HepG2 (cell line): ENCODE measurements around the gene OR2T8. TPM values are rescaled to one million over a fixed set of nuclear protein-coding genes. Genes with fewer than 3 reads are reported as not detected.

Experiments used
- ATAC-seq: fragments of 200-7000 bp; cut with Tn5 transposase; 3 replicates; pipeline ENCODE4 v1.9.1; 2020; ENCODE audit warnings: mild to moderate bottlenecking, moderate library complexity
- BruUV-seq: library from RNA; stranded (reverse); fragments of 400-500 nt; replicated peaks from 2 replicates; lab custom pipeline; 2021; lab: Mats Ljungman, UMichigan
- CTCF ChIA-PET: fragments of 300-600 bp; formaldehyde crosslinking; extraction: SDS; loops from one replicate; lab custom pipeline; 2021; ENCODE audit warnings: low total read pairs, inconsistent platforms, low intra/inter-chr PET ratio; lab: Yijun Ruan, JAX
- POLR2A ChIA-PET: fragments of 350-600 bp; sonication (Branson Sonifier 250); formaldehyde crosslinking; loops from one replicate; lab custom pipeline; 2020; ENCODE audit warnings: antibody characterized with exemption, inconsistent platforms; lab: Yijun Ruan, JAX
- DNase-seq: peaks from one replicate; pipeline ENCODE4 v3.0.0-alpha.2; 2015; ENCODE audit warnings: low spot score
- FAIRE-seq: peaks from 3 replicates; lab custom pipeline; 2011; peaks lifted over from hg19 to GRCh38; lab: Jason Lieb, UNC
- H2AFZ ChIP-seq: one replicate; pipeline ENCODE4 v1.6.1; 2011; ENCODE audit warnings: low read length, inconsistent platforms
- H3K27ac ChIP-seq: fragments of 300-600 bp; 3 replicates; pipeline ENCODE4 v1.8.0; 2011; ENCODE audit warnings: mixed run types, mild to moderate bottlenecking, mixed read lengths, low read length, inconsistent platforms; ENCODE audit not compliant: insufficient read depth; ENCODE audit errors: extremely low read length
- H3K27me3 ChIP-seq, 2 experiments: fragments of 200-600 bp in 1 of 2; 2 replicates in 1 of 2; 3 replicates in 1 of 2; pipeline versions ENCODE4 v1.6.0 to v1.8.0; 2011; ENCODE audit warnings: low read length in 2 of 2, mild to moderate bottlenecking in 2 of 2, moderate library complexity in 2 of 2, inconsistent platforms in 1 of 2; ENCODE audit not compliant: insufficient read depth in 2 of 2, control insufficient read depth in 1 of 2
- H3K36me3 ChIP-seq, 2 experiments: fragments of 200-600 bp in 1 of 2; replicated peaks in 1 of 2; 2 replicates in 1 of 2; 3 replicates in 1 of 2; pipeline versions ENCODE4 v1.5.1 to v1.8.0; 2011; ENCODE audit warnings: low read length in 2 of 2, inconsistent platforms in 1 of 2; ENCODE audit not compliant: insufficient read depth in 2 of 2, control insufficient read depth in 1 of 2
- H3K4me1 ChIP-seq: 2 replicates; pipeline ENCODE4 v1.5.1; 2012; ENCODE audit warnings: low read length, inconsistent platforms; ENCODE audit not compliant: insufficient read depth
- H3K4me2 ChIP-seq: 2 replicates; pipeline ENCODE4 v1.6.0; 2011; ENCODE audit warnings: low read depth, low read length, inconsistent platforms
- H3K4me3 ChIP-seq, 3 experiments: fragments of 200-600 bp in 1 of 3; sonication (generic), shearing (Covaris generic) in 1 of 3; replicated peaks in 1 of 3; 2 replicates each; pipeline ENCODE4 v1.5.1; 2011 to 2016; ENCODE audit warnings: low read length in 3 of 3, inconsistent platforms in 2 of 3, low read depth in 2 of 3, mild to moderate bottlenecking in 2 of 3, control low read depth in 1 of 3, mixed read lengths in 1 of 3; ENCODE audit not compliant: insufficient read depth in 1 of 3
- H3K79me2 ChIP-seq: one replicate; pipeline ENCODE4 v1.6.1; 2011; ENCODE audit warnings: low read length, inconsistent platforms; ENCODE audit not compliant: insufficient read depth
- H3K9ac ChIP-seq: 2 replicates; pipeline ENCODE4 v1.6.0; 2011; ENCODE audit warnings: mild to moderate bottlenecking, low read depth, low read length, inconsistent platforms; ENCODE audit not compliant: insufficient read depth
- H3K9me3 ChIP-seq: 2 replicates; pipeline ENCODE4 v1.5.1; 2012; ENCODE audit warnings: mild to moderate bottlenecking, low read length
- H4K20me1 ChIP-seq: 2 replicates; pipeline ENCODE4 v1.6.0; 2011; ENCODE audit warnings: inconsistent platforms, mild to moderate bottlenecking, low read length, moderate library complexity; ENCODE audit not compliant: insufficient read depth
- AGO2 ChIP-seq: fragments of 200-400 bp; formaldehyde crosslinking; optimal IDR thresholded peaks from 2 replicates; pipeline ENCODE3; 2017; ENCODE audit warnings: mild to moderate bottlenecking, low read depth, low read length, moderate library complexity
- BATF2 ChIP-seq: sonication (generic); formaldehyde crosslinking; IDR thresholded peaks from 2 replicates; pipeline ENCODE4 v1.8.0; 2022; ENCODE audit warnings: mild to moderate bottlenecking, missing genetic modification reagents, moderate library complexity
- E2F2 ChIP-seq: sonication (generic); formaldehyde crosslinking; IDR thresholded peaks from 2 replicates; pipeline ENCODE4 v1.4.0; 2020; ENCODE audit warnings: missing genetic modification reagents, borderline replicate concordance
- GTF2F1 ChIP-seq: fragments of 150-350 bp; IDR thresholded peaks from 2 replicates; pipeline ENCODE4 v1.6.1; 2014; ENCODE audit warnings: low read length
- KIAA2018 ChIP-seq: sonication (generic); formaldehyde crosslinking; IDR thresholded peaks from 2 replicates; pipeline ENCODE4 v1.5.0; 2020; ENCODE audit warnings: mild to moderate bottlenecking, missing genetic modification reagents, borderline replicate concordance
- LCORL ChIP-seq, 2 experiments: fragments of 450-650 bp in 1 of 2; sonication (generic) in 1 of 2; formaldehyde crosslinking in 1 of 2; IDR thresholded peaks; 2 replicates each; pipeline versions ENCODE4 v1.5.0 to v1.6.1; 2017 to 2020; ENCODE audit warnings: antibody characterized with exemption in 1 of 2, missing genetic modification reagents in 1 of 2
- POLR2A ChIP-seq, 2 experiments: IDR thresholded peaks; 2 replicates each; pipeline ENCODE4 v1.6.1; 2011; ENCODE audit warnings: low read depth in 2 of 2, low read length in 2 of 2, mild to moderate bottlenecking in 1 of 2, moderate library complexity in 1 of 2; ENCODE audit not compliant: insufficient read depth in 1 of 2
- SALL1 ChIP-seq: sonication (generic); formaldehyde crosslinking; IDR thresholded peaks from 2 replicates; pipeline ENCODE4 v1.8.0; 2022; ENCODE audit warnings: mild to moderate bottlenecking, missing genetic modification reagents
- SIX1 ChIP-seq: sonication (generic); formaldehyde crosslinking; IDR thresholded peaks from 2 replicates; pipeline ENCODE4 v1.4.0; 2020; ENCODE audit warnings: missing genetic modification reagents, borderline replicate concordance
- TARDBP ChIP-seq: sonication (generic); formaldehyde crosslinking; IDR thresholded peaks from 2 replicates; pipeline ENCODE4 v1.8.0; 2022; ENCODE audit warnings: mild to moderate bottlenecking, missing genetic modification reagents
- ZSCAN5A ChIP-seq: sonication (generic); formaldehyde crosslinking; IDR thresholded peaks from 2 replicates; pipeline ENCODE4 v1.8.0; 2022; ENCODE audit warnings: mild to moderate bottlenecking, missing genetic modification reagents, borderline replicate concordance
- WGBS: methylation state at CpG from one replicate; pipeline ENCODE4 v1.1.6; 2017; ENCODE audit warnings: low lambda C conversion rate; 5-methylcytosine and 5-hydroxymethylcytosine counted together
- in situ Hi-C: cut with HindIII; loops from 2 replicates; pipeline ENCODE4 v1.10.0; 2017; ENCODE audit warnings: low pct_unique_long_range_greater_than_20kb; ENCODE audit not compliant: extremely low pct_ligation_motif_present
- intact Hi-C: fragments of 100-400 bp; cut with micrococcal nuclease; formaldehyde crosslinking; loops from one replicate; pipeline ENCODE4 v1.10.0; 2022; ENCODE audit not compliant: unreplicated experiment
- polyA plus RNA-seq, 8 experiments: library from polyadenylated mRNA; depleted of rRNA in 3 of 8; stranded (reverse) in 7 of 8; unstranded in 1 of 8; fragments of >200 nt; fragmentation: Illumina TruSeq in 4 of 8; extraction: Trizol in 4 of 8; gene quantifications; 2 replicates each; pipeline versions ENCODE4 v1.2.1 to v1.2.3, GENCODE V29; 2011 to 2016; ENCODE audit warnings: low read depth in 4 of 8, missing spikeins in 1 of 8, mixed read lengths in 1 of 8; ENCODE audit not compliant: insufficient read depth in 1 of 8
- total RNA-seq, 5 experiments: library from RNA; depleted of rRNA; stranded (reverse); fragments of >200 nt; fragmentation: Illumina TruSeq; extraction: Trizol; gene quantifications; 2 replicates each; pipeline ENCODE4 v1.2.3, GENCODE V29; 2016; ENCODE audit warnings: low read depth in 1 of 5

The OR2T8 gene
- total and polyA plus RNA-seq, 2 of the 13 experiments (the other 11 are each of a cell fraction or from before 2014, with no cell fraction given): not detected

DNA sequence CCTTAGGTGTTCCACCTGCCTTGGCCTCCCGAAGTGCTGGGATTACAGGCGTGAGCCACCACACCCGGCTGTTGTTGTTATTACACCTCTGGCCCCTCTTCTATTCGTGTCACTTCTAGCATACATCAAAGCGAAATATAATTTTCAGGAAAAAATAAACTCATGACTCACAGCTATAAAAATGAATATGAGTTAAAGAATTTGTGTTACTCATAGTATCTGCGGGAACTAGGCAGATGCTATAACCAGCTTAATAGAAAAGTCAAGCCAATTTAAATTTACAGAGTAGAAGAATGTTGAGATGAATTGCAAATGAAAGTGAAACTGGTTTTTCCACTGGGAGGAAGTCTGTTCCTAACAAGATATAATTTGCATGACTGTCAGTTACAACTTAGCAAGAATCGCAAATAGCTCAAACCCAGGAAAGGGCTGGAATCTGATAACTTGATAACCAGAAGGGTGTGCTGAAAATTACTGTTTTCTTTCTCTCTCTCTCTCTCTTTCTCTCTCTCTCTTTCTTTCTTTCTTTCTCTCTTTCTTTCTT is 13.5 kb upstream of the OR2T8 start:
- H2AFZ ChIP-seq: no peak overlapping the region
- in situ Hi-C loops: no loop called here
- no TSS peak for BruUV-seq

More for the DNA sequence above, 13.5 kb upstream of the OR2T8 start:
- 20% methylated on average over 7 of the region's 7 CpGs for WGBS
- H3K79me2 ChIP-seq: no peaks in the 10 kb centered on the region
- H3K4me3 ChIP-seq: no peak overlapping the region
- no peak overlapping the region for H3K27ac ChIP-seq
- CTCF ChIA-PET: no interaction called here
- TF ChIP-seq POLR2A (IDR thresholded peaks at IDR 0.05; ENCODE audit: insufficient read depth in 1 of 2, low read depth in 2 of 2, low read length in 2 of 2) (no peak), GTF2F1 (no peak), SALL1 (no peak), ZSCAN5A (CRISPR knock-in tag) (no peak), LCORL (IDR thresholded peaks at IDR 0.05) (no peak), LCORL (CRISPR knock-in tag; IDR thresholded peaks at IDR 0.05) (no peak), TARDBP (CRISPR knock-in tag) (no peak), E2F2 (no peak), AGO2 (no peak), BATF2 (CRISPR knock-in tag) (no peak), KIAA2018 (CRISPR knock-in tag) (no peak), SIX1 (no peak)
- no peaks in the 10 kb centered on the region for H4K20me1 ChIP-seq
- no peaks in the 10 kb centered on the region for H3K4me1 ChIP-seq
- no peak for FAIRE-seq
- H3K27me3 ChIP-seq: no peaks in the 10 kb centered on the region
- ATAC-seq: no peak
- H3K9me3 ChIP-seq: peaks cover 31% of the 10 kb centered on the region
- H3K36me3 ChIP-seq: no peaks in the 10 kb centered on the region
- H3K4me2 ChIP-seq: no peak overlapping the region
- H3K9ac ChIP-seq: no peak overlapping the region
- POLR2A ChIA-PET: no interaction called here
- intact Hi-C loops: no loop called here
- no peak for DNase-seq
